Vagina (tissue), 2 donors: ENCODE data around the gene CNTN5. TPM values are rescaled to one million over a fixed set of nuclear protein-coding genes. Genes with fewer than 3 reads are reported as not detected.

ENCODE experiments used
- DNase-seq, 2 donors: peaks; one replicate each; pipeline ENCODE4 v3.0.0-alpha.2; 2017; ENCODE audit errors: extremely low spot score in 2 of 2
- H3K27ac ChIP-seq: fragments of 200-600 bp; sonication (generic); one replicate; pipeline ENCODE4 v1.5.1; 2019
- H3K27me3 ChIP-seq: fragments of 200-600 bp; sonication (generic); one replicate; pipeline ENCODE4 v1.5.1; 2019
- H3K36me3 ChIP-seq, 2 donors: fragments of 200-600 bp; sonication (generic); one replicate each; pipeline ENCODE4 v1.5.1; 2017 to 2019
- H3K4me1 ChIP-seq: fragments of 200-600 bp; sonication (generic); one replicate; pipeline ENCODE4 v1.5.1; 2019
- H3K4me3 ChIP-seq, 2 donors: fragments of 200-600 bp; sonication (generic); 1 replicate in 1 of 2; 2 replicates in 1 of 2; pipeline ENCODE4 v1.5.1; 2016 to 2019
- H3K9me3 ChIP-seq: fragments of 200-600 bp; sonication (generic); one replicate; pipeline ENCODE4 v1.5.1; 2019
- POLR2A ChIP-seq, 2 donors: fragments of 450-650 bp; IDR thresholded peaks; one replicate each; pipeline ENCODE4 v1.6.1; 2017; ENCODE audit warnings: antibody characterized with exemption in 2 of 2, mild to moderate bottlenecking in 2 of 2, moderate library complexity in 2 of 2
- POLR2AphosphoS5 ChIP-seq, 2 donors: sonication (generic); formaldehyde crosslinking; IDR thresholded peaks; one replicate each; pipeline ENCODE4 v1.9.0; 2017; ENCODE audit warnings: antibody characterized with exemption in 2 of 2, mild to moderate bottlenecking in 2 of 2, low read depth in 1 of 2; ENCODE audit not compliant: insufficient read depth in 1 of 2
- intact Hi-C: fragments of 100-400 bp; cut with DNase I; formaldehyde crosslinking; loops from one replicate; pipeline ENCODE4 v1.15.1; 2023
- total RNA-seq: library from RNA; depleted of rRNA; stranded (reverse); fragments of >200 nt; gene quantifications from one replicate; pipeline ENCODE4 v1.2.3, GENCODE V29; 2016
- TF ChIP-seq, protein P1 (sequence below), 3 experiments: fragments of 450-650 bp in 2 of 3; fragments of 200-600 bp in 1 of 3; sonication (generic) in 1 of 3; IDR thresholded peaks; one replicate each; pipeline ENCODE4 v1.5.1; 2017 to 2019; ENCODE audit warnings: antibody characterized with exemption in 3 of 3, mild to moderate bottlenecking in 2 of 3, moderate library complexity in 2 of 3

Gene CNTN5
- total RNA-seq, 1 donor from 2014 or later: 0.25 TPM

GRCh38 chr11:100094121-100094865 is 1073.5 kb downstream of the CNTN5 start:
- no peak for DNase-seq
- TF ChIP-seq POLR2A (IDR thresholded peaks at IDR 0.05): no peak
- no peak for TF ChIP-seq POLR2AphosphoS5 (IDR thresholded peaks at IDR 0.05; ENCODE audit: insufficient read depth in 1 of 2, low read depth in 1 of 2)
- TF ChIP-seq, protein P1, sequence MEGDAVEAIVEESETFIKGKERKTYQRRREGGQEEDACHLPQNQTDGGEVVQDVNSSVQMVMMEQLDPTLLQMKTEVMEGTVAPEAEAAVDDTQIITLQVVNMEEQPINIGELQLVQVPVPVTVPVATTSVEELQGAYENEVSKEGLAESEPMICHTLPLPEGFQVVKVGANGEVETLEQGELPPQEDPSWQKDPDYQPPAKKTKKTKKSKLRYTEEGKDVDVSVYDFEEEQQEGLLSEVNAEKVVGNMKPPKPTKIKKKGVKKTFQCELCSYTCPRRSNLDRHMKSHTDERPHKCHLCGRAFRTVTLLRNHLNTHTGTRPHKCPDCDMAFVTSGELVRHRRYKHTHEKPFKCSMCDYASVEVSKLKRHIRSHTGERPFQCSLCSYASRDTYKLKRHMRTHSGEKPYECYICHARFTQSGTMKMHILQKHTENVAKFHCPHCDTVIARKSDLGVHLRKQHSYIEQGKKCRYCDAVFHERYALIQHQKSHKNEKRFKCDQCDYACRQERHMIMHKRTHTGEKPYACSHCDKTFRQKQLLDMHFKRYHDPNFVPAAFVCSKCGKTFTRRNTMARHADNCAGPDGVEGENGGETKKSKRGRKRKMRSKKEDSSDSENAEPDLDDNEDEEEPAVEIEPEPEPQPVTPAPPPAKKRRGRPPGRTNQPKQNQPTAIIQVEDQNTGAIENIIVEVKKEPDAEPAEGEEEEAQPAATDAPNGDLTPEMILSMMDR (IDR thresholded peaks at IDR 0.05): no peak
- H3K36me3 ChIP-seq: no peaks in the 10 kb centered on the region
- no peaks in the 10 kb centered on the region for H3K4me1 ChIP-seq
- intact Hi-C loops: no loop called here
- no peaks in the 10 kb centered on the region for H3K27me3 ChIP-seq
- no peaks in the 10 kb centered on the region for H3K9me3 ChIP-seq
- no peak overlapping the region for H3K4me3 ChIP-seq
- H3K27ac ChIP-seq: no peak overlapping the region

DNA sequence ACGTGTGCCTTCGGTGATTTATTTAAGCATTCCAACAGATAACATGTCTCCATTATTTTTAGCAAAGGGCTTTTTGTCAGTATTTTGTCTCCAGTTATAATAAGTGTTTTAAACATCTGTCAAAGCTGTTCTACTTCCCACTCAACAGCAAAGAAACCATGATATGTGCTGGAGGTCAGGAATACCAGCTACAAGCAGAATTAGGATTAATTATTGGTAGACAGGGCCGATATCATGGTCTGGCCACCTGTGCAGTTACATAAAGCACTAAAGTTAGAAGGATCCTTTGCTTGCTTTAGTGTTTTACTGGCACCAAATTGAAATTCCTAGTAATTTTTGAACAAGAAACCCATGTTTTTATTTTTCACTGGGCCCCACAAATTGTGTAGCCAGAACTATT is 1075.1 kb downstream of the CNTN5 start:
- no peak for DNase-seq

DNA sequence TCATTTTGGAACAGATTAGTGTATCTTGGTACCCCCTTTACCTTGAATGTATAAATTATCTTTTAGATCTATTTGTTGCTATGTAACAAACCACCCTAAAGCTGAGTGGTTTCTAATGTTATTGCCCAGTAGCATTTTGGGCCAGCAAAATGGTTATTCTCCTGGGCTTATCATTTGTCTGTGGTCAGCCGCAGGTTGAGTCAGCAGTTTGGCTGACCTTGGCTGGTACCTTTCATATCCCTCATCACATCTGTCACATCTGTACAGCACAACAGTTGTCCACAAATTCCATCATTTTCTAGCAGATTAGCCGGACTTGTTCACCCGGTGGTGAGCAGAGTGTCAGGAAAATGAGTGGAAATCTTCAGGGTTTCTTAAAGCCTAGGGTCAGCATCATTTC is 1077.8 kb downstream of the CNTN5 start:
- Histone ChIP-seq H3K4me1 (no peaks in the 10 kb centered on the region), H3K36me3 (no peaks in the 10 kb centered on the region), H3K4me3 (no peak overlapping the region), H3K27me3 (no peaks in the 10 kb centered on the region), H3K9me3 (no peaks in the 10 kb centered on the region), H3K27ac (no peak overlapping the region)
- no peak for DNase-seq
- TF ChIP-seq POLR2A (IDR thresholded peaks at IDR 0.05): no peak
- TF ChIP-seq, protein P1 (IDR thresholded peaks at IDR 0.05): no peak
- TF ChIP-seq POLR2AphosphoS5 (IDR thresholded peaks at IDR 0.05; ENCODE audit: insufficient read depth in 1 of 2, low read depth in 1 of 2): no peak
- intact Hi-C loops: no loop called here

More for the DNA sequence above, 1075.1 kb downstream of the CNTN5 start:
- H3K4me1 ChIP-seq: no peaks in the 10 kb centered on the region
- no peak overlapping the region for H3K4me3 ChIP-seq
- intact Hi-C loops: no loop called here
- no peak overlapping the region for H3K27ac ChIP-seq
- H3K36me3 ChIP-seq: no peaks in the 10 kb centered on the region
- TF ChIP-seq POLR2A (IDR thresholded peaks at IDR 0.05) (no peak), POLR2AphosphoS5 (IDR thresholded peaks at IDR 0.05; ENCODE audit: insufficient read depth in 1 of 2, low read depth in 1 of 2) (no peak)
- TF ChIP-seq, protein P1 (IDR thresholded peaks at IDR 0.05): no peak
- H3K9me3 ChIP-seq: no peaks in the 10 kb centered on the region
- no peaks in the 10 kb centered on the region for H3K27me3 ChIP-seq

GRCh38 chr11:100105255-100105981 is 1084.7 kb downstream of the CNTN5 start:
- H3K27ac ChIP-seq: no peak overlapping the region
- no peaks in the 10 kb centered on the region for H3K36me3 ChIP-seq
- H3K4me1 ChIP-seq: no peaks in the 10 kb centered on the region
- no peaks in the 10 kb centered on the region for H3K9me3 ChIP-seq
- TF ChIP-seq POLR2A (IDR thresholded peaks at IDR 0.05) (no peak), POLR2AphosphoS5 (IDR thresholded peaks at IDR 0.05; ENCODE audit: insufficient read depth in 1 of 2, low read depth in 1 of 2) (no peak)
- TF ChIP-seq, protein P1 (IDR thresholded peaks at IDR 0.05): no peak
- no peaks in the 10 kb centered on the region for H3K27me3 ChIP-seq
- DNase-seq: no peak
- intact Hi-C loops: no loop called here
- H3K4me3 ChIP-seq: no peak overlapping the region

GRCh38 chr11:100105982-100106358 is 1085.2 kb downstream of the CNTN5 start:
- intact Hi-C loops: no loop called here
- Histone ChIP-seq H3K9me3 (no peaks in the 10 kb centered on the region), H3K36me3 (no peaks in the 10 kb centered on the region), H3K4me3 (no peak overlapping the region), H3K27me3 (no peaks in the 10 kb centered on the region), H3K27ac (no peak overlapping the region), H3K4me1 (no peaks in the 10 kb centered on the region)
- no peak for TF ChIP-seq POLR2AphosphoS5 (IDR thresholded peaks at IDR 0.05; ENCODE audit: insufficient read depth in 1 of 2, low read depth in 1 of 2)
- no peak for TF ChIP-seq POLR2A (IDR thresholded peaks at IDR 0.05)
- TF ChIP-seq, protein P1 (IDR thresholded peaks at IDR 0.05): no peak
- DNase-seq: no peak
